ENCODE data around the gene NCOA5. TPM values are rescaled to one million over a fixed set of nuclear protein-coding genes. Genes with fewer than 3 reads are reported as not detected.
"Not testable (repeated sequence)": the region's sequence is repeated elsewhere in the genome, so short reads cannot be mapped to it uniquely, and the experiment has no call there.

NCOA5 gene
- total RNA-seq, 1 donor from 2014 or later = 48.6 TPM

DNA sequence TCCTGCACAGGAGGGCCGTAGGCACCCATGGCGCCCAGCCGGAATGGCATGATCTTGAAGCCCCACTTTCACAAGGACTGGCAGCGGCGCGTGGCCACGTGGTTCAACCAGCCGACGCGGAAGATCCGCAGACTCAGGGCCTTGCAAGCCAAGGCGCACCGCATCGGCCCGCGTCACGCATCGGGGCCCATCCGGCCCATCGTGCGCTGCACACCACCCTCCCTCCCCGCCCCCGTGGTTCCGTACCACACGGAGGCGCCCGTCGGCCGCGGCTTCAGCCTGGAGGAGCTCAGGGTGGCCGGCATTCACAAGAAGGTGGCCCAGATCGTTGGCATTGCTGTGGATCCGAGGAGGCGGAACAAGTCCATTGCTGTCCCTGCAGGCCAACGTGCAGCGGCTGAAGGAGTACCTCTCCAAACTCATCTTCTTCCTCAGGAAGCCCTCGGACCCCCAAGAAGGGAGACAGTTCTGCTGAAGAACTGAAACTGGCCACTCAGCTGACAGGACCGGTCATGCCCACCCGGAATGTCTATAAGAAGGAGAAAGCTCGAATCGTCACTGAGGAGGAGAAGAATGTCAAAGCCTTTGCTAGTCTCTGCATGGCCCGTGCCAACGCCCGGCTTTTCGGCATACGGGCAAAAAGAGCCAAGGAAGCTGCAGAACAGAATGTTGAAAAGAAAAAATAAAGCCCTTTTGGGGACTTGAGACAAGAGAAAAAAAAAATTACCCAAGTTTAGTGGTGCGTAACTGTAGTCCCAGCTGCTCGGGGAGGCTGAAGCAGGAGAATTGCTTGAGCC lies 9.9 kb upstream of the NCOA5 start:
- H3K27me3 Mint-ChIP-seq = peaks cover 67% of the 10 kb centered on the region
- no peak for TF ChIP-seq CTCF (conservative IDR thresholded peaks at IDR 0.05)
- H3K4me1 Mint-ChIP-seq (ENCODE audit: unreplicated experiment) = no peaks in the 10 kb centered on the region
- H3K9me3 Mint-ChIP-seq = no peaks in the 10 kb centered on the region
- no peak for DNase-seq (ENCODE audit: extremely low spot score, unreplicated experiment)
- no peaks in the 10 kb centered on the region for H3K36me3 Mint-ChIP-seq
- no peak overlapping the region for H3K4me3 Mint-ChIP-seq
- no peak overlapping the region for H3K27ac Mint-ChIP-seq

- H3K27ac Mint-ChIP-seq = no peak overlapping the region
- no peaks in the 10 kb centered on the region for H3K9me3 Mint-ChIP-seq
- no peak for DNase-seq (ENCODE audit: extremely low spot score, unreplicated experiment)
- H3K4me1 Mint-ChIP-seq (ENCODE audit: unreplicated experiment) = peaks cover 4% of the 10 kb centered on the region
- no peak overlapping the region for H3K4me3 Mint-ChIP-seq
- H3K27me3 Mint-ChIP-seq = peaks cover 30% of the 10 kb centered on the region
- H3K36me3 Mint-ChIP-seq = no peaks in the 10 kb centered on the region
- no peak for TF ChIP-seq CTCF (conservative IDR thresholded peaks at IDR 0.05)
Observed at GRCh38 chr20:46093531-46093930, 3.8 kb upstream of the NCOA5 start.

DNA sequence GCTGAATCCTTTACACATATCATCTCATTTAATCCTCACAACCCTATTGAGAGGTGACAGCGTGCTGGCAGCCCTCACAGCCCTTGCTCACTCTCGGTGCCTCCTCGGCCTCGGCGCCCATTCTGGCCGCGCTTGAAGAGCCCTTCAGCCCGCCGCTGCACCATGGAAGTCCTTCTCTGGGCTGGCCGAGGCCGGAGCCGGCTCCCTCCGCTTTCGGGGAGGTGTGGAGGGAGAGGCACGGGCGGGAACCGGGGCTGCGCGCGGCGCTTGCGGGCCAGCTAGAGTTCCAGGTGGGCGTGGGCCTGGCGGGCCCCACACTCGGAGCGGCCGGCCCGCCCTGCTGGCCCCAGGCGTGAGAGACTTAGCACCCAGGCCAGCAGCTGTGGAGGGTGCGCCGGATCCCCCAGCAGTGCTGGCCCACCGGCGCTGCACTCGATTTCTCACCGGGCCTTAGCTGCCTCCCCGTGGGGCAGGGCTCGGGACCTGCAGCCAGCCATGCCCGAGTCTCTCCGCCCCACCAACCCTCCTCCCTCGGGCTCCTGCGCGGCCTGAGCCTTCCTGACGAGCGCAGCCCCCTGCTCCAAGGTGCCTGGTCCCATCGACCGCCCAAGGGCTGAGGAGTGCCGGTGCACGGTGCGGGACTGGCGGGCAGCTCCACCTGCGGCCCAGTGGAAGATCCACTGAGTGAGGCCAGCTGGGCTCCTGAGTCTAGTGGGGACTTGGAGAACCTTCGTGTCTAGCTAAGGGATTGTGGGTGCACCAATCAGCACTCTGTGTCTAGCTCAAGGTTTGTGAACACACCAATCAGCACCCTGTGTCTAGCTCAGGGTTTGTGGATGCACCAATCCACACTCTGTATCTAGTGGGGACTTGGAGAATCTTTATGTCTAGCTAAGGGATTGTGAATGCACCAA lies 2.1 kb upstream of the NCOA5 start:
- DNase-seq (ENCODE audit: extremely low spot score, unreplicated experiment); H3K9me3 Mint-ChIP-seq; H3K27ac Mint-ChIP-seq; H3K36me3 Mint-ChIP-seq: not testable (repeated sequence)
- Mint-ChIP-seq H3K4me1 (ENCODE audit: unreplicated experiment) (peaks cover 21% of the 10 kb centered on the region), H3K4me3 (peak overlapping the region; percentile 20), H3K27me3 (peaks cover 15% of the 10 kb centered on the region)

GRCh38 chr20:46089167-46089416 lies 670 bp downstream of the NCOA5 start:
- Mint-ChIP-seq H3K4me1 (ENCODE audit: unreplicated experiment) (peaks cover 44% of the 10 kb centered on the region), H3K27ac (peak overlapping the region; percentile 73), H3K36me3 (no peaks in the 10 kb centered on the region), H3K9me3 (no peaks in the 10 kb centered on the region), H3K27me3 (peaks cover 4% of the 10 kb centered on the region), H3K4me3 (peak overlapping the region; percentile 88)
- TF ChIP-seq CTCF (conservative IDR thresholded peaks at IDR 0.05) = no peak
- DNase-seq (ENCODE audit: extremely low spot score, unreplicated experiment) = peak; percentile 77

- no peak for DNase-seq (ENCODE audit: extremely low spot score, unreplicated experiment)
- peak overlapping the region; percentile 73 for H3K27ac Mint-ChIP-seq
- no peaks in the 10 kb centered on the region for H3K36me3 Mint-ChIP-seq
- no peaks in the 10 kb centered on the region for H3K9me3 Mint-ChIP-seq
- peaks cover 4% of the 10 kb centered on the region for H3K27me3 Mint-ChIP-seq
- no peak for TF ChIP-seq CTCF (conservative IDR thresholded peaks at IDR 0.05)
- peaks cover 45% of the 10 kb centered on the region for H3K4me1 Mint-ChIP-seq (ENCODE audit: unreplicated experiment)
- peak overlapping the region; percentile 88 for H3K4me3 Mint-ChIP-seq
Observed at GRCh38 chr20:46088409-46089166, 1.2 kb downstream of the NCOA5 start.
